MM.1S (cell line): Measurements from ENCODE around the gene ATP2A3.

Experiments
- DNase-seq: peaks from one replicate; pipeline ENCODE4 v3.0.0-alpha.2; 2015
- H2AFZ ChIP-seq: fragments of 300-600 bp; sonication (generic); 2 replicates; pipeline ENCODE4 v1.6.0; 2016; ENCODE audit warnings: antibody characterized with exemption, low read length
- H3F3A ChIP-seq: fragments of 300-600 bp; sonication (generic); 2 replicates; pipeline ENCODE4 v1.6.1; 2016; ENCODE audit warnings: mild to moderate bottlenecking, antibody characterized with exemption, low read length, moderate library complexity, mixed read lengths; ENCODE audit not compliant: insufficient read depth
- H3K27ac ChIP-seq: fragments of 300-600 bp; sonication (generic); 2 replicates; pipeline ENCODE4 v1.5.1; 2016; ENCODE audit warnings: mild to moderate bottlenecking, low read length
- H3K27me3 ChIP-seq: fragments of 300-600 bp; sonication (generic); replicated peaks from 2 replicates; pipeline ENCODE4 v1.6.0; 2016; ENCODE audit warnings: low read length; ENCODE audit not compliant: insufficient read depth
- H3K36me3 ChIP-seq: fragments of 300-600 bp; sonication (generic); replicated peaks from 2 replicates; pipeline ENCODE4 v1.6.1; 2016; ENCODE audit warnings: mild to moderate bottlenecking, low read length, mixed read lengths; ENCODE audit not compliant: insufficient read depth
- H3K4me1 ChIP-seq: fragments of 300-600 bp; sonication (generic); 2 replicates; pipeline ENCODE4 v1.6.1; 2016; ENCODE audit warnings: low read length, mixed read lengths
- H3K4me2 ChIP-seq: fragments of 300-600 bp; sonication (generic); 2 replicates; pipeline ENCODE4 v1.6.0; 2016; ENCODE audit warnings: low read depth, low read length
- H3K4me3 ChIP-seq: fragments of 300-600 bp; sonication (generic); 2 replicates; pipeline ENCODE4 v1.5.1; 2016; ENCODE audit warnings: low read length, mixed read lengths
- H3K79me2 ChIP-seq: fragments of 300-600 bp; sonication (generic); 2 replicates; pipeline ENCODE4 v1.6.1; 2016; ENCODE audit warnings: mixed run types, low read length, mixed read lengths
- H3K9ac ChIP-seq: fragments of 300-600 bp; sonication (generic); 2 replicates; pipeline ENCODE4 v1.6.1; 2016; ENCODE audit warnings: low read length, mixed read lengths
- H3K9me2 ChIP-seq: fragments of 300-600 bp; sonication (generic); replicated peaks from 2 replicates; pipeline ENCODE4 v1.6.1; 2016; ENCODE audit warnings: mild to moderate bottlenecking, low read length, mixed read lengths; ENCODE audit not compliant: insufficient read depth
- H3K9me3 ChIP-seq: fragments of 300-600 bp; sonication (generic); replicated peaks from 2 replicates; pipeline ENCODE4 v1.6.1; 2016; ENCODE audit warnings: mild to moderate bottlenecking, low read length, mixed read lengths; ENCODE audit not compliant: insufficient read depth
- H4K20me1 ChIP-seq: fragments of 300-600 bp; sonication (generic); 2 replicates; pipeline ENCODE4 v1.6.1; 2016; ENCODE audit warnings: mild to moderate bottlenecking, low read length, moderate library complexity, mixed read lengths; ENCODE audit not compliant: insufficient read depth
- EZH2 ChIP-seq: fragments of 300-600 bp; sonication (generic); optimal IDR thresholded peaks from 2 replicates; pipeline ENCODE3; 2017; ENCODE audit warnings: low read depth, mild to moderate bottlenecking, antibody characterized with exemption, low read length, mixed read lengths
- EZH2phosphoT487 ChIP-seq: fragments of 300-600 bp; sonication (generic); IDR thresholded peaks from 2 replicates; pipeline ENCODE4 v1.6.1; 2018; ENCODE audit warnings: antibody characterized with exemption, low read length
- TF ChIP-seq, protein P1 (sequence below): fragments of 300-600 bp; sonication (generic); IDR thresholded peaks from 2 replicates; pipeline ENCODE4 v1.5.1; 2016; ENCODE audit warnings: antibody characterized with exemption, low read length, mixed read lengths

ATP2A3 gene

DNA sequence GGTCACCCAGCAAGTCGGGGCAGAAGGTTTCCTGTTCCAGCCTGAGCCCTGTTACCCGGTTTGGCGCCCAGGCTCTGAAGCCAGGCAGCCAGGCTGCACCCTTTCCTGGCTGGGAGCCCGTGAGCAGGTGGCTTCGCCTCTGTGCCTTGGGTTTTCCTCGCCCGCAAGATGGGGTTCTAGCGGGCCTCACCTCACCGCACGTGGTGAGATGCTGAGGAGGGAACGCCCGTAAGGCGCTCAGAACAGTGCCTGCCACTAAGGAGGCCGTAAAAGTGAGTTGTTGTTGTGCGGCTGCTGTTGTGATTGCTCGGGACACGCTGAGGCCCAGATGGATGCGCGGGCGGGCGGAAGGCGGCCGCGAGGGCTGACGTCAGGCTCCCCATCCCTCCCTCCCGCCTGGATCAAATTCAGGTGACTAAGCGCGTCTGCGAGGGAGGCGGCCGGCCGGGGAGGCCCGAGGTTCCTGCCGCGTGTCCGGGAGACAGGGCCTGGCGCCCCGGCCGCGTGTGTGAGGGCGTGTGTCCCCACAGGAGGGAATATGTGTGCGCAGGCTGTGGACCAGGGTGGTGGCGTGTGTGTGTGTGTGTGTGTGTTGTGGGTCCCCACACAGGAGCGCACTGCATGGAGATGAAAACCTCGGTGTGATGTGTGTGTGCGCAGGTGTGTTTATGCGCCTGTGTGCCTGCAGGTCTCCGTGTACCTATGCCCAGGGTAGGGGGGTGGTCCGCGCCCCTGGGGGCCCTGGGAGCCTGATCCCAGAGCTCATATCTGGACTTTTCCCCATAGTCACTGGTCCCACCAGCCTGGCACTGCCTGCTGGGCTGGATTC, 75.7 kb downstream of the ATP2A3 start:
- Histone ChIP-seq H2AFZ (no peak overlapping the region), H3K36me3 (no peaks in the 10 kb centered on the region), H3K79me2 (no peaks in the 10 kb centered on the region), H3K27ac (no peak overlapping the region), H3K4me1 (peaks cover 1% of the 10 kb centered on the region), H3K27me3 (no peaks in the 10 kb centered on the region; the same call in 1 of the 2 replicates), H3K9ac (no peak overlapping the region), H4K20me1 (no peaks in the 10 kb centered on the region), H3K4me3 (no peak overlapping the region), H3F3A (no peaks in the 10 kb centered on the region), H3K9me2 (no peaks in the 10 kb centered on the region), H3K9me3 (no peaks in the 10 kb centered on the region), H3K4me2 (no peak overlapping the region)
- DNase-seq, result no peak
- no peak for TF ChIP-seq EZH2
- TF ChIP-seq EZH2phosphoT487, result no peak
- TF ChIP-seq, protein P1, sequence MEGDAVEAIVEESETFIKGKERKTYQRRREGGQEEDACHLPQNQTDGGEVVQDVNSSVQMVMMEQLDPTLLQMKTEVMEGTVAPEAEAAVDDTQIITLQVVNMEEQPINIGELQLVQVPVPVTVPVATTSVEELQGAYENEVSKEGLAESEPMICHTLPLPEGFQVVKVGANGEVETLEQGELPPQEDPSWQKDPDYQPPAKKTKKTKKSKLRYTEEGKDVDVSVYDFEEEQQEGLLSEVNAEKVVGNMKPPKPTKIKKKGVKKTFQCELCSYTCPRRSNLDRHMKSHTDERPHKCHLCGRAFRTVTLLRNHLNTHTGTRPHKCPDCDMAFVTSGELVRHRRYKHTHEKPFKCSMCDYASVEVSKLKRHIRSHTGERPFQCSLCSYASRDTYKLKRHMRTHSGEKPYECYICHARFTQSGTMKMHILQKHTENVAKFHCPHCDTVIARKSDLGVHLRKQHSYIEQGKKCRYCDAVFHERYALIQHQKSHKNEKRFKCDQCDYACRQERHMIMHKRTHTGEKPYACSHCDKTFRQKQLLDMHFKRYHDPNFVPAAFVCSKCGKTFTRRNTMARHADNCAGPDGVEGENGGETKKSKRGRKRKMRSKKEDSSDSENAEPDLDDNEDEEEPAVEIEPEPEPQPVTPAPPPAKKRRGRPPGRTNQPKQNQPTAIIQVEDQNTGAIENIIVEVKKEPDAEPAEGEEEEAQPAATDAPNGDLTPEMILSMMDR, result no peak

DNA sequence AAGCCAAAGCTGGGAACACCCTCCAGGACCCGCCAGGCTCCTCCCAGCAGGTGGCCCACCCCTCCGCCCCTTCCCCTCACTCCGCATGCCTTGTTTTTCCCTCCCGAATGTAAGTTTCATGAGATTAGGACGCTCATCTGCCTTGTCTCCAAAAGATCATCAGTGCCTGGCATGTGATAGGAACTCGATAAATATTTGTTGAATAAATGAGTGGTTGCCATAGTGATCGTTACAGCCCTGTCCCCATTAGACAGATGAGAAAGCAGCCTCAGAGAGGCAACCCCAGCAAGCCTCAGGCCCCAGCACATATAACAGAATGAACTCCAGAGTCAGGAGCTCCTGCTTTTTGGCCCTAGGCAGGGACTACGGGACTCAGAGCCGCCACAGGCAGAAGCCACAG, 76.4 kb downstream of the ATP2A3 start:
- H4K20me1 ChIP-seq, result no peaks in the 10 kb centered on the region
- H3K27ac ChIP-seq, result no peak overlapping the region
- no peak overlapping the region for H3K4me2 ChIP-seq
- H2AFZ ChIP-seq, result no peak overlapping the region
- no peaks in the 10 kb centered on the region for H3F3A ChIP-seq
- DNase-seq, result no peak
- no peaks in the 10 kb centered on the region for H3K36me3 ChIP-seq
- H3K9me3 ChIP-seq, result no peaks in the 10 kb centered on the region
- TF ChIP-seq EZH2phosphoT487 (no peak), EZH2 (no peak)
- TF ChIP-seq, protein P1, result no peak
- H3K4me3 ChIP-seq, result no peak overlapping the region
- H3K79me2 ChIP-seq, result no peaks in the 10 kb centered on the region
- no peaks in the 10 kb centered on the region for H3K4me1 ChIP-seq
- no peaks in the 10 kb centered on the region for H3K9me2 ChIP-seq
- no peak overlapping the region for H3K9ac ChIP-seq
- H3K27me3 ChIP-seq, result no peaks in the 10 kb centered on the region; the same call in 1 of the 2 replicates

DNA sequence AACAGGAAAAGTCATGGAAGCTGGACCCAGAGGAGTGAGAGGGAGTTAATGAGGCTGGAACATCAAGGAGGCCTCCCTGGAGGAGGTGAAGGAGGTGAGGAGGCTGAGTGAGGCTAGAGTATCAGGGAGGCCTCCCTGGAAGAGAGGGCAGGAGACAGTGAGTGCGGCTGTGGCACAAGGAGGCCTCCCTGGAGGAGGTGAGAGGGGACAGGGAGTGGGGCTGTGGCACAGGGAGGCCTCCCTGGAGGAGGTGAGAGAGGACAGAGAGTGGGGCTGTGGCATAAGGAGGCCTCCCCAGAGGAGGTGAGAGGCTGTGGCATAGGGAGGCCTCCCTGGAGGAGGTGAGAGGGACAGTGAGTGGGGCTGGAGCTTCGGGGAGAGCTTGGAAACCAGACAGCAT, 76.8 kb downstream of the ATP2A3 start:
- no peak overlapping the region for H3K4me2 ChIP-seq
- no peak overlapping the region for H3K27ac ChIP-seq
- H3K4me1 ChIP-seq, result no peaks in the 10 kb centered on the region

More for the DNA sequence above, 76.8 kb downstream of the ATP2A3 start:
- Histone ChIP-seq H3K79me2 (no peaks in the 10 kb centered on the region), H3F3A (no peaks in the 10 kb centered on the region), H4K20me1 (no peaks in the 10 kb centered on the region), H3K9me2 (no peaks in the 10 kb centered on the region), H3K4me3 (no peak overlapping the region), H3K9me3 (no peaks in the 10 kb centered on the region), H3K36me3 (no peaks in the 10 kb centered on the region), H3K27me3 (no peaks in the 10 kb centered on the region; the same call in 1 of the 2 replicates), H2AFZ (no peak overlapping the region), H3K9ac (no peak overlapping the region)
- DNase-seq, result no peak
- TF ChIP-seq EZH2phosphoT487 (no peak), EZH2 (no peak)
- TF ChIP-seq, protein P1, result no peak
